NCI-H1048 (cell line): Measurements from ENCODE around the gene CD2AP.
"Not testable (repeated sequence)": the region's sequence is repeated elsewhere in the genome, so short reads cannot be mapped to it uniquely, and the experiment has no call there.

ENCODE experiments used
- DNase-seq: peaks from one replicate; lab custom pipeline; 2025; lab: John Stamatoyannopoulos, UW

The CD2AP gene

DNA sequence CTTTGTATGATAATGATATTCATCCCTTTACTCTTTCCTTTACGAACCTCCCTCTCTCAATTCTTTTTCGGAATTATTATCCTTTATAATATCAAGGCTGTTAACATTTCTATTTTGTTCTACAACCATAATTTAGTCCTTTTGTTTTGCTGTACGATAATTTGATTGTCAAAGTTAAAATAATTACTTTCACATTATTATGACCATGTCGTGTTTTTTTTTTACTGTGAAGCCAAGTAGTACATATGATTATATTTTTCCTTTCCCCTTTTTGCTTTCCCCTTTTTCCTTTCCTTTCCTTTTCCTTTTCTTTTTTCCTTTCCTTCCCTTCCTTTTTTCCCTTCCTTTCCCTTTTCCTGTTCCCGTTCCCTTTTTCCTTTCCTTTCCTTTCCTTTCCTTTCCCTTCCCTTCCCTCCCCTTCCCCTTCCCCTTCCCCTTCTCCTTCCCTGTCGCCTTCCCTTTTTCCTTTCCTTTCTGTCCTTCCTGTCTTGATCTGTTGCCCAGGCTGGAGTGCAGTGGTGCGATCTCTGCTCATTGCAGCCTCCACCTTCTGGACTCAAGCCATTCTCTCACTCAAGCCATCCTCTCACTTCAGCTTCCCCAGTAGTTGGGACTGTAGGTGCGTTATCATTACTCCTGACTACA is 19.5 kb downstream of the CD2AP start:
- no peak for DNase-seq

DNA sequence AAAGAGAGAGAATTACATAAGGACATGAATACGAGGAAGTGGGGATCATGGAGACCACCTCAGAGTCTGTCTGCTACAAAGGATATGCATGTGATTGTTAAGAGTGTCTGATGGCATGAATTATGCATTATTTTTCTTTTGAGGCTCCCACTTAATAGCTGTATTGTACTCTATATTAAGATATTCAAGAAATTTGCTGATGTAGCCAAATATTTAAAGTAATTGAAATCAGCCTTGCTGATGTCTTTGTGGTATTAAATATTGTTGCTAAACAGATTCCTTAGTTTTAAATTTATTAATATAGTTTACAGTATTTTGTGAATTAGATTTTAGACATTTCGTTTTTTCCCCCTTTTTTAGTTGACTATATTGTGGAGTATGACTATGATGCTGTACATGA is 25.3 kb downstream of the CD2AP start:
- no peak for DNase-seq

DNA sequence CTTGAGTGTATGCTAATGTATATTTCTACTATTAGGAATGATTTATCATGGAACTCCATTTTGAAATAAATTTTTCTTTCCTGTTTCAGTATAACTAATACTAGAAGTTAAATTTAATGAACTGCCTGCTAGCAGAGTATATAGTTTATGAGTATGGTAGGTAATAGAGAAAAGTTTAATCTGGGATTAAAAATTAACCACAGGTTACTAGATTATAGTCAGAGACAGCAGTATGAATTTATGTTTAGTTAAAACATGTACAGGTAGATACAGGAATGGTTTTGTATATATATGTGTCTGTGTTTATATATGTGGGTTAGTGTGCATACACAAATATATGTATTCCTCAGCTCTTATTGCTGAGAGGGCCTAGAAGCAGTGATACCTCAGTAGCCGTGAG is 32.3 kb downstream of the CD2AP start:
- no peak for DNase-seq

DNA sequence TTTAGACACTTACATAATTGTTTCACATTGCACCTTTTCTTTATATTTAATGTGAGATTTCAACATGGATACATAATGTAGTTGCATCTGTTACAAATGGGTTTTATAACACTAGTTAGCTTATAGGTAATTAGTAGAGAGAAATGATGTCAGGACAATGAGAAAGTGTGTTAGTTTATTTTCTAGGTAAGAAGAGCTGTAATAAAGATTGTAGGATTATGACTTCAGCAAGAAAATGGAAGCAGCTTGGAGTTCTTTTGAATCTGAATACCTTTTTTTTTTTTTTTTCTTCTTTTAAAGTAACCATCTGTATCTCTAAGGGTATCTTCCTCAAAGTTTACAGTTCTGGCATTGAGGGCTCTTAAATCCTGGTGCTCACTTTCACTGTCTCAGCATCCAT is 35.3 kb downstream of the CD2AP start:
- no peak for DNase-seq

- no peak for DNase-seq
These were observed 41.7 kb downstream of the CD2AP start for GRCh38 chr6:47519279-47519678.

GRCh38 chr6:47520282-47520681 is 42.7 kb downstream of the CD2AP start:
- no peak for DNase-seq

- DNase-seq: no peak
These were observed 44.4 kb downstream of the CD2AP start for GRCh38 chr6:47521961-47522360.

DNA sequence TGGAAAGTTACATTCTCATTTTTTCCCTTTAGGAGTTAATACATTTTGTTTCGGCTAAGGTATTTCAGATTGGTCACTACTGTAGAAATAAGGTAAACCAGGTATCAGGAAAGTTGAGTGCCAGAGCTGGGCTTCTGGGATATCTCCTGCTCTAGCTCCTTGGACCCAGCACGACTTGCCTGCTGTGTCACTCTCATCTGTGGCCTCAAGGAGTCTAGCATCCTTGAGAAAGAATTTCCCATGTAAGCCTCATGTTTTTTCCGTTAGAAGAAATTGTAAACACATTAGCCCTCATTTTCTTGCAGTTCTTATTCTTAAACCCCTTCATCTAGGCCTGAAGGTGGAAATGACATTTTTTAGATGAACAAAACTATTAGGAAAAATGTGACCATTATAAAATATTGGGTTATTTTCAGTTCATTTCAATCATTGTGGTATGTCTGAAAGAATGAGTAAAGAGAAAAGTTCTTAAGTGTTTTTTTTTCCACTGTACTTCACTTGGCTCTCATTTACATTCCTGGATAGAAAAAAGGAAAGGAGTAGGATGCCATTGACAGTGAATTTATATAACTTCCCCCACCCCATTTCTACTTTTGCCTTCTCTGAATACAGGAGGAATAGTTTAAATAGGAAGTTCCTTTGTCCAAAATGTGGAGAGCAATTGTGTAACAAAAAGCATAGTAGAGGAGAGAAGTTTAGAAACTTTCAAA is 46.7 kb downstream of the CD2AP start:
- DNase-seq: no peak

DNA sequence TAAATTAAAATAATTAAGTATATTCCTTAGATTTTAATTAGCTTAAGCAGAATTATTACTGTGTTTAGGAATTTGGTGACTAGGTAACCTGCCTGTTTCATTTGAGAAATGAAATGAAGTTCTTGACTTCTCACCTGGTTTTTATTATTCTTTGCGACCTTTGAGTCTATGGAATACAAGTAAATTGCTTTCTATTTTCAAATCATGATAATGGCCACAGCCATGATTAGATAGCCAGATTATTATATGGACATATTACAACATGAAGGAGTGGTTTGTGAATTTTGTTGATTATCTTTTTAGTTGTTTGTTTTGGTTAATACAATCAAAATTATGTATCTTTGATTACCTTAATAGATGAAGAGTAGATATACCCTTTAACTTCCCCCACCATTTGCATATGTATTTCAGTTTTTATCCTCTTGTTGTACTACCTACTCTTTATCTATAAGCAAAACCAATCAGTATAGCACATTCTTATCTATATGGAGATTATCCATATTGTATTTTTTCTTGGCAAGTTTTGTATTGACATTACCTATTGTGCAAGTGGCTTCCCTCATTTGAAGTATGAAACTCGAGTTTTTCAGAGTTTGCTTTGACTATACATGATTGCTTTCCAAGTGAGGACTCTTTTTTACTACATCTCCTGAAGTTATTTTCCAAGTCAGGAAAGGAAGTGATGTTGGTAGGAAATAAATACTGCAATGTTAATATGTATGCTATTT is 47.9 kb downstream of the CD2AP start:
- DNase-seq: no peak

- DNase-seq: no peak
These were observed 49.7 kb downstream of the CD2AP start for GRCh38 chr6:47527274-47527673.

DNA sequence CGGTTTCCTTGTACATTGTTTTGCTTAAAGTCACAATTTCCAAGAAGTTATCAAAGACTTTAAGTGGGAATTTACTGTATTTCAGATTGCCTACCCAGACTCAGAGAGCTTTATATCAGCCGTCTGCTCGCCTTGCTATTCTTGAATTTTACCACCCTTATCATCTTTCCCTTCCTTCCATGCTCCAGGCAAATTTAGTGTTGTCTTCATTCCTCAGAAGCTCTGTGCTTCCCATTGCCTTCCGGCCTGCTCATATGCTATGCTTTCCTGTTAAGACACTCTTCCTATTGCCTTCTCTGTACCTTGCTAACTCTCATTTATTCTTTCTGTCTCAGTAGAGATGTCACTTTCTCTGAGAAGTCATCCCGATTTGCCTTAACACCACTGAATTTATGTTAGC is 52.1 kb downstream of the CD2AP start:
- no peak for DNase-seq

- no peak for DNase-seq
These were observed 55.5 kb downstream of the CD2AP start for GRCh38 chr6:47532981-47533585.

- DNase-seq: no peak
These were observed 56.5 kb downstream of the CD2AP start for GRCh38 chr6:47534063-47534462.

- DNase-seq: no peak
These were observed 58.0 kb downstream of the CD2AP start for GRCh38 chr6:47535316-47536225.

DNA sequence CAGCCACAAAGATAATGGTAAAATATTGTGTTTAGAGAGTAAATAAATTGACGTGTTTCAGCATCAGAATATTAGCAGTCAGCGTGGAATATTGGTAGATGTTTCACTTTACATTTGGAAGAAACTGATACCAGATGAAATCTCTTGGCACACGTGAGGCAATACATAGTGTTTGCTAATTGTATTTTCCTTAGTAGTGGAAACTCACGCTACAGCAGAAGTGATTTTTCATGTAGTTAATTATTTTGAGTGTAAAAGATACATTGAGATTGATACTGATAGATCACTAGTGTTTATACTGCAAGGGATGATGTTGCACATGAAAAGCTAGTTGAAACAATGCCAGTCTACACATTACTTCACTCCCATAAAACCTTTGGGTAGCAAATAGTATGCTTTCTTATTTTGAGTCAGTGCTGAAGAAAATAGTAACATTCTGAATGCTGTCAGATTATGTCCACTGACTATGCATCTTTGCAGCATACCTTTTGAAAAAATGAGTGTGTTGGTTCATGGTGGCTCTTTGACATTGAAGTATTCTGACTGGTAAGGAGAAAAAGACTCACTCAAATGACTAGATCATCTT is 59.3 kb downstream of the CD2AP start:
- no peak for DNase-seq

- DNase-seq: no peak
These were observed 67.6 kb downstream of the CD2AP start for GRCh38 chr6:47545223-47545622.

DNA sequence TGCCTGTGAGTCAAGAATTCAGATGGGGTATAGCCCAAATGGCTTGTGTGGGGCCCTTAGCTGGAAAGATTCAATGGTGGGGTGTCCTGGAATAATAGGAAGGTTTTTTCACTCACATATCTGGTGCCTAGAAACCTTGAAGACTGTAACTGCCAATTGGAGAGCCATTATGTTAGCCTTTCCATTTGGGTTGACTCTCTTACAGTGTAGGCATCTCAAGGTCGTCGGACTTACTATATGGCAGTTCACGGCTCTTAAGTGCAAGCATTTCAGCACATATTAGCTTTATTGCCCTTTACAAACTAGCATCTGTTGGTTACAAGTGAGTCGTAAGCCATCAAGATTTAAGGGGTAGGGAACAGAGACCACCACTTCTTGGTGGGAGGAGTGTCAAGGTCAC is 74.1 kb downstream of the CD2AP start:
- DNase-seq: no peak

DNA sequence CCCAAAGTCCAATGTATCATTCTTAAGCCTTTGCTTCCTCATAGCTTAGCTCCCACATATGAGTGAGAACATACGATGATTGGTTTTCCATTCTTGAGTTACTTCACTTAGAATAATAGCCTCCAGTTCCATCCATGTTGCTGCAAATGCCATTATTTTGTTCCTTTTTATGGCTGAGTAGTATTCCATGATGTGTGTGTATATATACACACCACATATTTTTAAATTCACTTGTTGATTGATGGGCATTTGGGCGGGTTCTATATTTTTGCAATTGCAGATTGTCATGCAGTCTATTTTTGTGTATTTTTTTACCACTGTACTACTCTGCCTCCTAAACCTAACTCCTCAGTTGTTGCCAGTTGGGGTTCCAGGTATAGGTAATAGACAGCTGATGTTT is 74.7 kb downstream of the CD2AP start:
- no peak for DNase-seq

DNA sequence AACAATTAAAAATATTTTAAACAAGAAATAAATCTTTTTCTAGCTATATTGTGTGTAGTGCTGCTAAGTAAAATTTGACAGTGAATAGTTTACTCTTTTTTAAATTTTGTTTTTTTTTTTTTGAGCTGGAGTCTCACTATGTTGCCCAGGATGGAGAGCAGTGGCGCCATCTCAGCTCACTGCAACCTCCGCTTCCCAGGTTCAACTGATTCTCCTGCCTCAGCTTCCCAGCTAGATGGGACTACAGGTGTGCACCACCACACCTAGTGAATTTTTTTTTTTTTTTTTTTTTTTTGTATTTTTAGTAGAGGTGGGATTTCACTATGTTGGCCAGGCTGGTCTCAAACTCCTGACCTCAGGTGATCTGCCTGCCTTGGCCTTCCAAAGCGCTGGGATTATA is 75.7 kb downstream of the CD2AP start:
- not testable (repeated sequence) for DNase-seq

- not testable (repeated sequence) for DNase-seq
These were observed 78.9 kb downstream of the CD2AP start for GRCh38 chr6:47556459-47556858.

- DNase-seq: no peak
These were observed 85.6 kb downstream of the CD2AP start for GRCh38 chr6:47563162-47563561.
